ENCODE measurements around the gene SH2D5.

The SH2D5 gene

GRCh38 chr1:20742671-20743070, 10.2 kb upstream of the SH2D5 start:
- TF ChIP-seq REST (IDR thresholded peaks at IDR 0.05; ENCODE audit: low read depth): no peak
- TF ChIP-seq ZBTB7A (IDR thresholded peaks at IDR 0.05; ENCODE audit: low read depth): no peak
- no peak for TF ChIP-seq TEAD4 (IDR thresholded peaks at IDR 0.05)
- no peak for TF ChIP-seq TCF12 (IDR thresholded peaks at IDR 0.05; ENCODE audit: low read depth)

GRCh38 chr1:20740781-20741180, 8.3 kb upstream of the SH2D5 start:
- TF ChIP-seq NFIC (IDR thresholded peaks at IDR 0.05) (no peak), TAF1 (IDR thresholded peaks at IDR 0.05; ENCODE audit: low read depth) (no peak), EGR1 (IDR thresholded peaks at IDR 0.05) (no peak), USF1 (IDR thresholded peaks at IDR 0.05) (no peak), EP300 (IDR thresholded peaks at IDR 0.05; ENCODE audit: borderline replicate concordance) (no peak), YY1 (IDR thresholded peaks at IDR 0.05; ENCODE audit: low read depth) (no peak), TEAD4 (IDR thresholded peaks at IDR 0.05) (no peak), REST (IDR thresholded peaks at IDR 0.05; ENCODE audit: low read depth) (no peak), CREB1 (IDR thresholded peaks at IDR 0.05; ENCODE audit: low read depth) (no peak), MAX (IDR thresholded peaks at IDR 0.05) (no peak), CEBPB (IDR thresholded peaks at IDR 0.05) (no peak), RAD21 (IDR thresholded peaks at IDR 0.05; ENCODE audit: low read depth) (no peak)

- TF ChIP-seq EP300 (IDR thresholded peaks at IDR 0.05; ENCODE audit: borderline replicate concordance) (no peak), CREB1 (IDR thresholded peaks at IDR 0.05; ENCODE audit: low read depth) (no peak), CEBPB (IDR thresholded peaks at IDR 0.05) (no peak), YY1 (IDR thresholded peaks at IDR 0.05; ENCODE audit: low read depth) (no peak), TEAD4 (IDR thresholded peaks at IDR 0.05) (no peak), RAD21 (IDR thresholded peaks at IDR 0.05; ENCODE audit: low read depth) (no peak), TAF1 (IDR thresholded peaks at IDR 0.05; ENCODE audit: low read depth) (no peak), REST (IDR thresholded peaks at IDR 0.05; ENCODE audit: low read depth) (no peak), USF1 (IDR thresholded peaks at IDR 0.05) (no peak), MAX (IDR thresholded peaks at IDR 0.05) (no peak), FOXM1 (IDR thresholded peaks at IDR 0.05; ENCODE audit: borderline replicate concordance, low read depth) (no peak), ZBTB7A (IDR thresholded peaks at IDR 0.05; ENCODE audit: low read depth) (no peak), EGR1 (IDR thresholded peaks at IDR 0.05) (no peak)
These were observed 6.7 kb upstream of the SH2D5 start for GRCh38 chr1:20739225-20739624.

GRCh38 chr1:20735581-20736111, 3.1 kb upstream of the SH2D5 start:
- no peak for TF ChIP-seq FOXM1 (IDR thresholded peaks at IDR 0.05; ENCODE audit: borderline replicate concordance, low read depth)
- no peak for TF ChIP-seq CEBPB (IDR thresholded peaks at IDR 0.05)
- TF ChIP-seq EP300 (IDR thresholded peaks at IDR 0.05; ENCODE audit: borderline replicate concordance): no peak
- no peak for TF ChIP-seq CREB1 (IDR thresholded peaks at IDR 0.05; ENCODE audit: low read depth)
- no peak for TF ChIP-seq MAX (IDR thresholded peaks at IDR 0.05)
- TF ChIP-seq EGR1 (IDR thresholded peaks at IDR 0.05): no peak
- TF ChIP-seq NFIC (IDR thresholded peaks at IDR 0.05): no peak
- no peak for TF ChIP-seq USF1 (IDR thresholded peaks at IDR 0.05)
- no peak for TF ChIP-seq ZBTB7A (IDR thresholded peaks at IDR 0.05; ENCODE audit: low read depth)

All from Ishikawa (cell line).